ENCODE measurements around the gene GARIN6. TPM values are rescaled to one million over a fixed set of nuclear protein-coding genes. Genes with fewer than 3 reads are reported as not detected.

GARIN6 gene
- total RNA-seq, 1 donor from 2014 or later = not detected

GRCh38 chr12:99644629-99645028 lies 2.9 kb upstream of the GARIN6 start:
- no peak for TF ChIP-seq CTCF (conservative IDR thresholded peaks at IDR 0.05)
- Mint-ChIP-seq H3K36me3 (no peaks in the 10 kb centered on the region), H3K27ac (no peak overlapping the region)

GRCh38 chr12:99648183-99648582 lies 630 bp downstream of the GARIN6 start:
- no peaks in the 10 kb centered on the region for H3K4me1 Mint-ChIP-seq (ENCODE audit: unreplicated experiment)

More at GRCh38 chr12:99644629-99645028, 2.9 kb upstream of the GARIN6 start:
- no peaks in the 10 kb centered on the region for H3K4me1 Mint-ChIP-seq (ENCODE audit: unreplicated experiment)
- no peak overlapping the region for H3K4me3 Mint-ChIP-seq
- no peak for DNase-seq (ENCODE audit: extremely low spot score, unreplicated experiment)
- no peaks in the 10 kb centered on the region for H3K27me3 Mint-ChIP-seq
- no peaks in the 10 kb centered on the region for H3K9me3 Mint-ChIP-seq

GRCh38 chr12:99649551-99649950 lies 2.0 kb downstream of the GARIN6 start:
- no peak for TF ChIP-seq CTCF (conservative IDR thresholded peaks at IDR 0.05)
- H3K9me3 Mint-ChIP-seq = no peaks in the 10 kb centered on the region
- no peak overlapping the region for H3K4me3 Mint-ChIP-seq
- no peaks in the 10 kb centered on the region for H3K36me3 Mint-ChIP-seq
- no peaks in the 10 kb centered on the region for H3K4me1 Mint-ChIP-seq (ENCODE audit: unreplicated experiment)
- no peak overlapping the region for H3K27ac Mint-ChIP-seq
- H3K27me3 Mint-ChIP-seq = no peaks in the 10 kb centered on the region
- no peak for DNase-seq (ENCODE audit: extremely low spot score, unreplicated experiment)

More at GRCh38 chr12:99648183-99648582, 630 bp downstream of the GARIN6 start:
- Mint-ChIP-seq H3K36me3 (no peaks in the 10 kb centered on the region), H3K27me3 (no peaks in the 10 kb centered on the region), H3K4me3 (no peak overlapping the region), H3K9me3 (no peaks in the 10 kb centered on the region), H3K27ac (no peak overlapping the region)
- TF ChIP-seq CTCF (conservative IDR thresholded peaks at IDR 0.05) = no peak
- DNase-seq (ENCODE audit: extremely low spot score, unreplicated experiment) = no peak

GRCh38 chr12:99658671-99659349 lies 11.3 kb downstream of the GARIN6 start:
- DNase-seq (ENCODE audit: extremely low spot score, unreplicated experiment) = no peak
- Mint-ChIP-seq H3K27ac (no peak overlapping the region), H3K4me1 (ENCODE audit: unreplicated experiment) (no peaks in the 10 kb centered on the region), H3K4me3 (no peak overlapping the region), H3K36me3 (no peaks in the 10 kb centered on the region), H3K27me3 (no peaks in the 10 kb centered on the region), H3K9me3 (no peaks in the 10 kb centered on the region)
- TF ChIP-seq CTCF (conservative IDR thresholded peaks at IDR 0.05) = peak; percentile 68

- no peaks in the 10 kb centered on the region for H3K36me3 Mint-ChIP-seq
- no peaks in the 10 kb centered on the region for H3K9me3 Mint-ChIP-seq
- H3K4me1 Mint-ChIP-seq (ENCODE audit: unreplicated experiment) = no peaks in the 10 kb centered on the region
- H3K4me3 Mint-ChIP-seq = no peak overlapping the region
- no peaks in the 10 kb centered on the region for H3K27me3 Mint-ChIP-seq
- DNase-seq (ENCODE audit: extremely low spot score, unreplicated experiment) = no peak
- H3K27ac Mint-ChIP-seq = no peak overlapping the region
- no peak for TF ChIP-seq CTCF (conservative IDR thresholded peaks at IDR 0.05)
Observed at GRCh38 chr12:99670635-99671034, 23.1 kb downstream of the GARIN6 start.

Measured in type B pancreatic cell (in vitro differentiated cells).